Measurements from ENCODE around the gene MPRIP.

- no peak for TF ChIP-seq POLR2A (IDR thresholded peaks at IDR 0.05)
- no peak for TF ChIP-seq CTCF (IDR thresholded peaks at IDR 0.05)
These were observed 62.2 kb downstream of the MPRIP start for GRCh38 chr17:17104494-17104893.
